Endothelial cell of hepatic sinusoid (primary cell): ENCODE data around the gene SORT1.

Experiments
- in situ Hi-C: cut with HindIII; loops from 2 replicates; pipeline ENCODE4 v1.10.0; 2017; ENCODE audit warnings: low sequenced_read_pairs

SORT1 gene

GRCh38 chr1:109279615-109280278, 118.0 kb downstream of the SORT1 start:
- in situ Hi-C loops: loop anchor here (10.0 kb wide), 1 partner anchor 215 kb away; the partner anchor contains the start of gene CYB561D1

DNA sequence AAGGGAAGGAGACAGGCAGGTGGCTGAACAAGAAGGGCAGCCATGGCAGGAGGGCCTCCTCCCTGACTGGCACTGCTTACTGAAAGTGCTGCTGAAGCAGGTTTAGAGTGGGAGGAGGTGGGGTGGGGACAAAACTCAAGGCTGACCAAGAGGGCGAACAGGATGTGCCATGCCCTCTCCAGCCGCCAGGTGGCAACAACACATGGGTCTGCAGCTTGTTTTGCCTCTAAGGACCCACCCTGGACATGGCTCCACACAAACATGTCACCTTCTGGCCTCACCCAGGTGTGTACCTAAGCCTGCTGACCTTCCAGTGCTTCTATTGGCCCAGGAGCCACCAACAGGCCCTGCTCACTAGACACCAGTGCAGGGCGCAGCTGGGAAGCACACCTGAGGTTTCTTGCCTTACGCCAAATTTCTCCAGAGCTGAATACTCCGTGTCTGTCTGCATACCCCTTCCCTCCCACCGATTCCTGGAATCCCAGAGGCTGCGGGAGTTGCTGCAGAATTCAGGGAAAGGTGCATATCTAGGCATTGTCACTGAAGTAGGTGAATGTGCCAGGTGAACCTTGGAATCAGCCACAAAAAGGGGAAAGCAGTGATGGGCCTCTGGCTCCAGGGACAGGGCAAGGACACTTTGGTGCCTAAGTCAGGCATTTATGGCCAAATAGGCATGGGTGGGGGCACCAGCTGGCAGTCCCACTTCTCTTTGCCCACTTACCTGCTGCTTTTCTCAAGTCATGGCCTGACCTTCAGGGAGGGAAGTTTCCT, 120.1 kb downstream of the SORT1 start:
- in situ Hi-C loops: loop anchor here (10.0 kb wide), 1 partner anchor 217 kb away; the partner anchor contains the start of gene CYB561D1

GRCh38 chr1:109275706-109276345, 121.9 kb downstream of the SORT1 start:
- in situ Hi-C loops: loop anchor here (10.0 kb wide), 1 partner anchor 219 kb away; the partner anchor contains the start of gene CYB561D1

- in situ Hi-C loops: loop anchor here (5.0 to 10.0 kb wide), 2 partner anchors 127 to 220 kb away; partner anchors contain the start of gene CYB561D1
These were observed 122.9 kb downstream of the SORT1 start for GRCh38 chr1:109274533-109275476.

GRCh38 chr1:109273570-109274288, 124.0 kb downstream of the SORT1 start:
- in situ Hi-C loops: loop anchor here (5.0 to 10.0 kb wide), 2 partner anchors 129 to 221 kb away; partner anchors contain the start of gene CYB561D1

DNA sequence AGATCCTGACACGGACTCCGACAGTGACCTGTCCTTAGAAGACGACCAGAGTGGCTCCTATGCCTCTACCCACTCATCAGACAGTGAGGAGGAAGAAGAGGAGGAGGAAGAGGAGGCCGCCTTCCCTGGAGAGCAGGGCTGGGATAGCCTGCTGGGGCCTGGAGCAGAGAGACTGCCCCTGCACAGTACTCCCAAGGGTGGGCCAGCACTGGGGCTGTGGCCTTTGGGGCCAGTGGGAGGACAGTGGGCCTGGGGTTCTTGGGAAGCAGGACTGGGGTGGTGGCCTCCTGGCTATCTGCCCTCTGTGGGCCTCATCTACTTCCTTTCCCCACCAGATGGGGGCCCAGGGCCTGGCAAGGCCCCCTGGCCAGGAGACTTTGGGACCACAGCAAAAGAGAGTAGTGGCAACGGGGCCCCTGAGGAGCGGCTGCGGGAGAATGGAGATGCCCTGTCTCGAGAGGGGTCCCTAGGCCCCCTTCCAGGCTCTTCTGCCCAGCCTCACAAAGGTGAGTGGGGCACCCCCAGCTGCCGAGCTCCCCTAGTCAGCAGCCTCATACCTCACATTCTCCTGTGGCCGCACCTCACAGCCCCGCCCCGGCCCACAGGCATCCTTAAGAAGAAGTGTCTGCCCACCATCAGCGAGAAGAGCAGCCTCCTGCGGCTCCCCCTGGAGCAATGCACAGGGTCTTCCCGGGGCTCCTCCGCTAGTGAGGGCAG, 124.7 kb downstream of the SORT1 start:
- in situ Hi-C loops: loop anchor here (5.0 to 10.0 kb wide), 2 partner anchors 129 to 222 kb away; partner anchors contain the start of gene CYB561D1

DNA sequence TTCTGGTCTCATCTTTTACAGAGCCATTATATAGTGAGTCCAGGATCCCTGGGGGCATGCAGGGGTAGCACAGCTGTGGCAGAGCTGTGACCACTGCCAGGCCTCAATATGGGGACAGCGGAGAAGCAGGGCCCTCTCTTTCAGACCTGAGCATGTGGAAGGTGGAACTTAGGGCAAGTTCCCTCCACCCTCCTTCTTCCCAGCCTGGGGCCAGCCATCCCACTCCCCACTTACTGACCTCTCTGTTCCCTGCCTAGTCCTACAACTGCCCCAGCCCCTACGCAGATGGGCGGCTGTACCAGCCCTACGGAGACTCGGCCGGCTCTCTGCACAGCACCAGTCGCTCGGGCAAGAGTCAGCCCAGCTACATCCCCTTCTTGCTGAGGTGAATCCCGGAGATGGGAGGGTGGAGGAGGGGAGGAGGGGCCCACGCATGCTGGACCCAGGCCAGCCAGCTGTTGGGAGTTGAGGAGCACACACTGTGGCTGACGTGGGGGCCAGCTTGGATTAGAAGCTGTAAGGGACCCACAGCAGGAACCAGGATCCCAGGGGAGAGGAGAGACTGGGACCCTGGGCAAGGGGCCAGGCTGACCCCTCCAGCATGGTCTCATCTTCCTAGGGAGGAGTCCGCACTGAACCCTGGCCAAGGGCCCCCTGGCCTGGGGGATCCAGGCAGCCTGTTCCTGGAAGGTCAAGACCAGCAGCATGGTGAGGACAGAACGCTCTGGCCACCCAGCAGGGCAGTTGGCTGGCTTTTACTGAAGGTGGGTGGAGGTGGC, 125.5 kb downstream of the SORT1 start:
- in situ Hi-C loops: loop anchor here (5.0 to 10.0 kb wide), 2 partner anchors 130 to 223 kb away; partner anchors contain the start of gene CYB561D1

DNA sequence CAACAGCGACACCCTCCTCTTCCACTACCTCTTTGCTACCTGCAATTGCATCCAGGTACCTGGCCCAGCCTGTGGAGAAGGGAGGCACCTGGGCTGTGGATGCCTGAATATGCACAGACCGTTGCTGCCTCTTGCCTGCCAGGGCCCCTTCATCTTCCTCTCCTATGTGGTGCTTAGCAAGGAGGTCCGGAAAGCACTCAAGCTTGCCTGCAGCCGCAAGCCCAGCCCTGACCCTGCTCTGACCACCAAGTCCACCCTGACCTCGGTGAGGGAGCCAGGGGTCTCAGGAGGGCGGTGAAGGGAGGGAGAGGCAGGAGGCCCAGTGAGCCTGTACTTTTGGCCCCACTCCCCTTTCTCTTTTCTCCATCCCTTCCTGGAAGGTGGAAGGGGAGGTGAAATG, 126.3 kb downstream of the SORT1 start:
- in situ Hi-C loops: loop anchor here (5.0 to 10.0 kb wide), 2 partner anchors 131 to 223 kb away; partner anchors contain the start of gene CYB561D1

DNA sequence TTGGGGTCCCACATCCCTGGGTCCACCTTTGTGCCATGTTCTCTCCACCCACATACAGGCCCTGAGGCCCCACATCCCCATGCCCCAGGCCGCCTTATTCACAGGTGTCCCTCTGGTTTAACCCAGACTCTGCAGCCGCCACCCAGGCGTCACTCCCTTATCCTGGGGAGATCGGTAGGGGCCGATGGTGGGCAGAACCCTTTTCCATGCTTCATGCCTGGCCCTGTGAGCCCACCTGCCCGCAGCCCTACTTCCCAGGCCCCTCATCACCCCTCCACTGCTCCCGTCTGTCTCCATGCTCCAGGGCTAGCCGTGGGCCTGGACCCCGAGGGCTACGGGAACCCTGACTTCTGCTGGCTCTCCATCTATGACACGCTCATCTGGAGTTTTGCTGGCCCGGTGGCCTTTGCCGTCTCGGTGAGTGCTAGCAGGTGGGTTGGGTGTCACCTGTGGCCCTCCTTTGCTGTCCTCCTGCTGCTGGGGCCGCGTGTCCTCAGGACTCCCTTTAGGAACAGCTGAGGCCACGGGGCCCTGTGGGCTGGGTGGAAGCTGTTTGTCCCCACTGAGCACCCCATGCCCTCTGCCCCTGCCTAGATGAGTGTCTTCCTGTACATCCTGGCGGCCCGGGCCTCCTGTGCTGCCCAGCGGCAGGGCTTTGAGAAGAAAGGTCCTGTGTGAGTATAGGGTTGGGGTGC, 126.9 kb downstream of the SORT1 start:
- in situ Hi-C loops: loop anchor here (5.0 to 10.0 kb wide), 2 partner anchors 132 to 224 kb away; partner anchors contain the start of gene CYB561D1

- in situ Hi-C loops: loop anchor here (5.0 to 10.0 kb wide), 2 partner anchors 132 to 225 kb away; partner anchors contain the start of gene CYB561D1
These were observed 127.6 kb downstream of the SORT1 start for GRCh38 chr1:109269981-109270622.

DNA sequence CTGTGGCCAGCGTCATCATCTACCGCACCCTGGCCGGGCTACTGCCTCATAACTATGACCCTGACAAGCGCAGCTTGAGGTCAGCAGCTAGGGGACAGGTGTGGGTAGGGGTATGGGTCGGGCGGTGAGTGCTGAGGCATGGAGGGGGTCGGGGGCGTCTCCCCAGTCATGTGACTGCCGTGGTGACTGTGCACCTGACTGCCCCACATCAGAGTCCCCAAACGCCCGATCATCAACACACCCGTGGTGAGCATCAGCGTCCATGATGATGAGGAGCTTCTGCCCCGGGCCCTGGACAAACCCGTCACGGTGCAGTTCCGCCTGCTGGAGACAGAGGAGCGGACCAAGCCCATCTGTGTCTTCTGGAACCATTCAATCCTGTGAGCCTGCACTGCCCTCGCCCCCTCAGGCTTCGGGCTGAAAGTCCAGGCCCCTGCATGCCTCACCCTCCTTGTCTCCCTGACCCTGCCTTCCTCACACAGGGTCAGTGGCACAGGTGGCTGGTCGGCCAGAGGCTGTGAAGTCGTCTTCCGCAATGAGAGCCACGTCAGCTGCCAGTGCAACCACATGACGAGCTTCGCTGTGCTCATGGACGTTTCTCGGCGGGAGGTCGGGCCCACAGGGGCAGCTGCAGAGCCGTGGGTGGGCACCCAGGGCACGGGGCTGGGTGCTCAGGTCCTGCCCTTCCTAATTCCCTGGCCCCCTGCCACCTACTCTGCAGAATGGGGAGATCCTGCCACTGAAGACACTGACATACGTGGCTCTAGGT, 128.3 kb downstream of the SORT1 start:
- in situ Hi-C loops: no loop called here

DNA sequence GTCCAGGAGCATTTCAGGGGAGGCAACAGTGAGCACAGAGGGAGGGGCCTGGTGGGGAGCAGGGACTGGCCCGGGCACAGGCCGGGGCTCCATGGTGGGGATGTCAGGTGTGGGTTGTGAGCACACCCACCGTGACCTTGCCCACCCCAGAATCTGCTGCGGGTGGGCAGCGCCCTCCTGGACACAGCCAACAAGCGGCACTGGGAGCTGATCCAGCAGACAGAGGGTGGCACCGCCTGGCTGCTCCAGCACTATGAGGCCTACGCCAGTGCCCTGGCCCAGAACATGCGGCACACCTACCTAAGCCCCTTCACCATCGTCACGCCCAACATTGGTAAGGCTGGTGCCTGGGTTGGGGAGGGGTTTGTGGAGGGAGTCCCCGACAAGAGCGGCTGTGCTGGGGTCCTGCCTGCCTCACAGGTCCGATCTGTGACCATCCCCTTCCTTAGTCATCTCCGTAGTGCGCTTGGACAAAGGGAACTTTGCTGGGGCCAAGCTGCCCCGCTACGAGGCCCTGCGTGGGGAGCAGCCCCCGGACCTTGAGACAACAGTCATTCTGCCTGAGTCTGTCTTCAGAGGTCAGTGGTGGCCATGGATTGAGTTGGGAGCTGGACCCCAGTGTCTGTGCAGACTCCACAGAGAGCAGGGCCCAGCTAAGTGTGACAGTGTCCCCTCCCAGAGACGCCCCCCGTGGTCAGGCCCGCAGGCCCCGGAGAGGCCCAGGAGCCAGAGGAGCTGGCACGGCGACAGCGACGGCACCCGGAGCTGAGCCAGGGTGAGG, 129.1 kb downstream of the SORT1 start:
- in situ Hi-C loops: no loop called here

DNA sequence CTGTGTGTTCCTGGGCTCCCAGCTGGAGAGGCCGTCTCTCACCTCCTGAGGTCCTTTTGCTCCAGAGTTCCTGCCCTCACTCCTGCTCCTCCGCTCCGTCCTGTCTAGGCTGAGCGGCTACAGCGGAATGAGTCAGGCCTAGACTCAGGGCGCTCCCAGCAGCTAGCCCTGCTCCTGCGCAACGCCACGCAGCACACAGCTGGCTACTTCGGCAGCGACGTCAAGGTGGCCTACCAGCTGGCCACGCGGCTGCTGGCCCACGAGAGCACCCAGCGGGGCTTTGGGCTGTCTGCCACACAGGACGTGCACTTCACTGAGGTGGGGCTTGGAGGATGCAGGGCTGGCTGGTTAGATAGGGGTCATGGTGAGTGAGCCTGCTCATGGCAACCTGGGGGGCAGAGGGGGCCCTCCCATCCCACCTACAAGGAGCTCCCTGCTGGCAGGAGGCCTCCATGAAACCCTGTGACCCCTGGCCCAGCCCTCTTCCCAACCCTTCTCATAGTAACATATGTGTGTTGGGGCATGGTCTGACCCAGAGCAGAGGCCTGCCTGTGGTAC, 129.9 kb downstream of the SORT1 start:
- in situ Hi-C loops: no loop called here

- in situ Hi-C loops: no loop called here
These were observed 130.8 kb downstream of the SORT1 start for GRCh38 chr1:109266965-109267364.
